ENCODE data around the gene DLK2. TPM values are rescaled to one million over a fixed set of nuclear protein-coding genes. Genes with fewer than 3 reads are reported as not detected.

Gene DLK2
- total and polyA plus RNA-seq, 2 of the 13 experiments (the other 11 are each of a cell fraction or from before 2014, with no cell fraction given): 1.2 to 3.8 TPM

- Histone ChIP-seq H2AFZ (ENCODE audit: low read length) (no peak within 1 kb of the TSS), H3K9ac (ENCODE audit: insufficient read depth, low read depth, low read length) (peak within 1 kb of the TSS; percentile 86), H3K4me3 (replicated peaks in 1 of 3; ENCODE audit: insufficient read depth in 1 of 3, low read depth in 2 of 3, low read length in 3 of 3) (peak within 1 kb of the TSS; percentile 84 to 93 (median 91)), H3K27me3 (ENCODE audit: control insufficient read depth in 1 of 2, insufficient read depth in 2 of 2, low read length in 2 of 2) (no peaks in the 10 kb centered on the region; a peak in 1 of 5 replicates), H4K20me1 (ENCODE audit: insufficient read depth, low read length) (no peaks in the 10 kb centered on the region), H3K4me2 (ENCODE audit: low read depth, low read length) (peak within 1 kb of the TSS; percentile 93), H3K4me1 (ENCODE audit: insufficient read depth, low read length) (peaks cover 34% of the 10 kb centered on the region), H3K79me2 (ENCODE audit: insufficient read depth, low read length) (peaks cover 14% of the 10 kb centered on the region), H3K27ac (ENCODE audit: extremely low read length, insufficient read depth, low read length) (peak within 1 kb of the TSS; percentile 74), H3K9me3 (ENCODE audit: low read length) (no peaks in the 10 kb centered on the region), H3K36me3 (replicated peaks in 1 of 2; ENCODE audit: control insufficient read depth in 1 of 2, insufficient read depth in 2 of 2, low read length in 2 of 2) (peaks cover 0 to 7% of the 10 kb centered on the region in 2 experiments; a peak in 1 of 5 replicates)
- POLR2A ChIA-PET: interaction anchor here (0.7 to 3.4 kb wide), 29 partner anchors 10 to 352 kb away, joined by 3 to 63 read pairs (median 5); partner anchors contain the start of genes CUL9, DLK2, DNPH1 and GTPBP2
- in situ Hi-C loops (cut with HindIII; ENCODE audit: extremely low pct_ligation_motif_present, low pct_unique_long_range_greater_than_20kb): no loop called here
- FAIRE-seq: peak; percentile 94
- TSS peak; percentile 68 for BruUV-seq (replicated peaks)
- 0% methylated on average over 29 of the region's 49 CpGs for WGBS (ENCODE audit: low lambda C conversion rate)
- ATAC-seq: peak; percentile 97
- peak; percentile 93 for DNase-seq (ENCODE audit: low spot score)
- intact Hi-C loops (cut with micrococcal nuclease; ENCODE audit: unreplicated experiment): loop anchor here (1.0 to 10.0 kb wide), 3 partner anchors 9 to 163 kb away; partner anchors contain the start of gene ZNF318
- CTCF ChIA-PET (ENCODE audit: low intra/inter-chr PET ratio, low total read pairs): no interaction called here
- TF ChIP-seq ZNF878 (CRISPR knock-in tag; IDR thresholded peaks at IDR 0.05) (peak; percentile 34; the same call in 1 of the 2 replicates), KAT8 (CRISPR knock-in tag; IDR thresholded peaks at IDR 0.05) (peak; percentile 93), ZNF7 (CRISPR knock-in tag; IDR thresholded peaks at IDR 0.05) (no peak), MED8 (CRISPR knock-in tag; IDR thresholded peaks at IDR 0.05; ENCODE audit: insufficient replicate concordance) (peak; percentile 89), UBTF (CRISPR knock-in tag; IDR thresholded peaks at IDR 0.05) (peak; percentile 84), ZNF563 (CRISPR knock-in tag; IDR thresholded peaks at IDR 0.05) (peak; percentile 13; the same call in 1 of the 2 replicates), ATF7-NPFF (CRISPR knock-in tag; IDR thresholded peaks at IDR 0.05; ENCODE audit: low read depth) (peak; percentile 86), MXI1 (IDR thresholded peaks at IDR 0.05; ENCODE audit: borderline replicate concordance, low read depth, low read length) (peak; percentile 76; the same call in 2 of the 3 replicates), ZNF234 (CRISPR knock-in tag; conservative IDR thresholded peaks at IDR 0.05) (no peak), ZC3H4 (CRISPR knock-in tag; IDR thresholded peaks at IDR 0.05; ENCODE audit: borderline replicate concordance) (0 out of 2 replicates have a peak, but pooled peaks have one; percentile 32), ZBTB21 (CRISPR knock-in tag; IDR thresholded peaks at IDR 0.05) (peak; percentile 95; the same call in 1 of the 2 replicates), TGIF2 (CRISPR knock-in tag; IDR thresholded peaks at IDR 0.05) (no peak; the same call in 1 of the 2 replicates), ZNF724P (CRISPR knock-in tag; IDR thresholded peaks at IDR 0.05; ENCODE audit: borderline replicate concordance) (peak; percentile 79)
- TF ChIP-seq, protein P1, sequence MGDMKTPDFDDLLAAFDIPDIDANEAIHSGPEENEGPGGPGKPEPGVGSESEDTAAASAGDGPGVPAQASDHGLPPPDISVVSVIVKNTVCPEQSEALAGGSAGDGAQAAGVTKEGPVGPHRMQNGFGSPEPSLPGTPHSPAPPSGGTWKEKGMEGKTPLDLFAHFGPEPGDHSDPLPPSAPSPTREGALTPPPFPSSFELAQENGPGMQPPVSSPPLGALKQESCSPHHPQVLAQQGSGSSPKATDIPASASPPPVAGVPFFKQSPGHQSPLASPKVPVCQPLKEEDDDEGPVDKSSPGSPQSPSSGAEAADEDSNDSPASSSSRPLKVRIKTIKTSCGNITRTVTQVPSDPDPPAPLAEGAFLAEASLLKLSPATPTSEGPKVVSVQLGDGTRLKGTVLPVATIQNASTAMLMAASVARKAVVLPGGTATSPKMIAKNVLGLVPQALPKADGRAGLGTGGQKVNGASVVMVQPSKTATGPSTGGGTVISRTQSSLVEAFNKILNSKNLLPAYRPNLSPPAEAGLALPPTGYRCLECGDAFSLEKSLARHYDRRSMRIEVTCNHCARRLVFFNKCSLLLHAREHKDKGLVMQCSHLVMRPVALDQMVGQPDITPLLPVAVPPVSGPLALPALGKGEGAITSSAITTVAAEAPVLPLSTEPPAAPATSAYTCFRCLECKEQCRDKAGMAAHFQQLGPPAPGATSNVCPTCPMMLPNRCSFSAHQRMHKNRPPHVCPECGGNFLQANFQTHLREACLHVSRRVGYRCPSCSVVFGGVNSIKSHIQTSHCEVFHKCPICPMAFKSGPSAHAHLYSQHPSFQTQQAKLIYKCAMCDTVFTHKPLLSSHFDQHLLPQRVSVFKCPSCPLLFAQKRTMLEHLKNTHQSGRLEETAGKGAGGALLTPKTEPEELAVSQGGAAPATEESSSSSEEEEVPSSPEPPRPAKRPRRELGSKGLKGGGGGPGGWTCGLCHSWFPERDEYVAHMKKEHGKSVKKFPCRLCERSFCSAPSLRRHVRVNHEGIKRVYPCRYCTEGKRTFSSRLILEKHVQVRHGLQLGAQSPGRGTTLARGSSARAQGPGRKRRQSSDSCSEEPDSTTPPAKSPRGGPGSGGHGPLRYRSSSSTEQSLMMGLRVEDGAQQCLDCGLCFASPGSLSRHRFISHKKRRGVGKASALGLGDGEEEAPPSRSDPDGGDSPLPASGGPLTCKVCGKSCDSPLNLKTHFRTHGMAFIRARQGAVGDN (CRISPR knock-in tag; IDR thresholded peaks at IDR 0.05): peak; percentile 95
- TF ChIP-seq, protein P2, sequence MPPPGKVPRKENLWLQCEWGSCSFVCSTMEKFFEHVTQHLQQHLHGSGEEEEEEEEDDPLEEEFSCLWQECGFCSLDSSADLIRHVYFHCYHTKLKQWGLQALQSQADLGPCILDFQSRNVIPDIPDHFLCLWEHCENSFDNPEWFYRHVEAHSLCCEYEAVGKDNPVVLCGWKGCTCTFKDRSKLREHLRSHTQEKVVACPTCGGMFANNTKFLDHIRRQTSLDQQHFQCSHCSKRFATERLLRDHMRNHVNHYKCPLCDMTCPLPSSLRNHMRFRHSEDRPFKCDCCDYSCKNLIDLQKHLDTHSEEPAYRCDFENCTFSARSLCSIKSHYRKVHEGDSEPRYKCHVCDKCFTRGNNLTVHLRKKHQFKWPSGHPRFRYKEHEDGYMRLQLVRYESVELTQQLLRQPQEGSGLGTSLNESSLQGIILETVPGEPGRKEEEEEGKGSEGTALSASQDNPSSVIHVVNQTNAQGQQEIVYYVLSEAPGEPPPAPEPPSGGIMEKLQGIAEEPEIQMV (CRISPR knock-in tag; IDR thresholded peaks at IDR 0.05; ENCODE audit: low read depth): peak; percentile 51; the same call in 1 of the 2 replicates
These were observed 27.8 kb downstream of the DLK2 start, which contains the start of gene ABCC10 for GRCh38 chr6:43427406-43428111. Gene ABCC10, plus strand, starts transcription at chr6:43427541. Its CDS starts 438 bp downstream, at chr6:43427979.
